Skeletal muscle tissue (tissue), 4 donors: Measurements from ENCODE around the gene GFOD1. TPM values are rescaled to one million over a fixed set of nuclear protein-coding genes. Genes with fewer than 3 reads are reported as not detected.

Experiments
- H3K27ac ChIP-seq: one replicate; pipeline ENCODE4 v1.7.0; 2013; ENCODE audit warnings: mild to moderate bottlenecking, low read depth, low read length, inconsistent platforms
- H3K27me3 ChIP-seq, 3 donors: one replicate each; pipeline ENCODE4 v1.7.0; 2013; ENCODE audit warnings: low read length in 3 of 3; ENCODE audit not compliant: control insufficient read depth in 3 of 3, insufficient read depth in 3 of 3
- H3K36me3 ChIP-seq, 3 donors: one replicate each; pipeline ENCODE4 v1.7.0; 2013; ENCODE audit warnings: low read length in 3 of 3; ENCODE audit not compliant: control insufficient read depth in 3 of 3, insufficient read depth in 3 of 3
- H3K4me1 ChIP-seq, 3 donors: one replicate each; pipeline ENCODE4 v1.7.0; 2013; ENCODE audit warnings: low read length in 3 of 3, mild to moderate bottlenecking in 3 of 3; ENCODE audit not compliant: control insufficient read depth in 3 of 3, insufficient read depth in 3 of 3
- H3K4me3 ChIP-seq, 3 donors: one replicate each; pipeline ENCODE4 v1.7.0; 2013; ENCODE audit warnings: low read length in 3 of 3
- H3K9ac ChIP-seq, 3 donors: one replicate each; pipeline ENCODE4 v1.7.0; 2013; ENCODE audit warnings: low read length in 3 of 3, mild to moderate bottlenecking in 3 of 3, moderate library complexity in 2 of 3, low read depth in 1 of 3
- H3K9me3 ChIP-seq, 3 donors: one replicate each; pipeline ENCODE4 v1.7.0; 2013; ENCODE audit warnings: low read length in 3 of 3; ENCODE audit not compliant: control insufficient read depth in 3 of 3
- total RNA-seq: library from RNA; depleted of rRNA; stranded (reverse); fragments of >200 nt; gene quantifications from one replicate; pipeline ENCODE4 v1.2.3, GENCODE V29; 2014
- donor health status: Osteomylitis.

Gene GFOD1
- total RNA-seq, 1 donor from 2014 or later: 6.3 TPM

- Histone ChIP-seq H3K9me3 (peaks cover 0 to 2% (median 0%) of the 10 kb centered on the region in 3 donors), H3K4me3 (no peak overlapping the region), H3K4me1 (peaks cover 4 to 10% (median 6%) of the 10 kb centered on the region in 3 donors), H3K9ac (no peak overlapping the region), H3K36me3 (no peaks in the 10 kb centered on the region), H3K27me3 (no peaks in the 10 kb centered on the region), H3K27ac (no peak overlapping the region)
Measured at GRCh38 chr6:13377054-13377758, 110.2 kb downstream of the GFOD1 start.

GRCh38 chr6:13375360-13375878 lies 112.0 kb downstream of the GFOD1 start:
- Histone ChIP-seq H3K27me3 (no peaks in the 10 kb centered on the region), H3K36me3 (no peaks in the 10 kb centered on the region), H3K4me1 (peaks cover 4 to 16% (median 6%) of the 10 kb centered on the region in 3 donors), H3K9ac (no peak overlapping the region), H3K9me3 (peaks cover 0 to 2% (median 0%) of the 10 kb centered on the region in 3 donors), H3K4me3 (no peak overlapping the region), H3K27ac (no peak overlapping the region)

DNA sequence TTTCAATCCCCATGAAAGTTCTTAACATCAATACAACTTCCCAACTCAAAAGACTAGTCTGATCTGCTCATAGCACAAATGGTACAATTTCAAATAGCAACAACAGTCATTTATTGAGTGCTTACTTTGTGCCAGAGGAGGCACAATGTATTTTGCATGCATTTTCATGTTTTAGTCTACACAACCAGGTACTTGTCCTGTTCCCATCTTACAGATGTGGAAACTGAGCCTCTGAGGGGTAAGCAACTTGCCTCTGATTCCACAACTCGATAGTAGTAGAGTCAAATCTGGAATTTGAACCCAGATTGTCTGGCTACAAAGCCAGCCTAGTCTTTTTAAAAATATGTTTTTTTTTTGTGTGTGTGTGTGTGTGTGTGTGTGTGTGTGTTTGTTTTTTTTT lies 113.5 kb downstream of the GFOD1 start:
- no peaks in the 10 kb centered on the region for H3K36me3 ChIP-seq
- H3K4me1 ChIP-seq: peaks cover 3 to 15% (median 4%) of the 10 kb centered on the region in 3 donors
- no peaks in the 10 kb centered on the region for H3K27me3 ChIP-seq
- H3K9ac ChIP-seq: no peak overlapping the region
- H3K9me3 ChIP-seq: peaks cover 0 to 2% (median 0%) of the 10 kb centered on the region in 3 donors
- H3K27ac ChIP-seq: no peak overlapping the region
- no peak overlapping the region for H3K4me3 ChIP-seq

DNA sequence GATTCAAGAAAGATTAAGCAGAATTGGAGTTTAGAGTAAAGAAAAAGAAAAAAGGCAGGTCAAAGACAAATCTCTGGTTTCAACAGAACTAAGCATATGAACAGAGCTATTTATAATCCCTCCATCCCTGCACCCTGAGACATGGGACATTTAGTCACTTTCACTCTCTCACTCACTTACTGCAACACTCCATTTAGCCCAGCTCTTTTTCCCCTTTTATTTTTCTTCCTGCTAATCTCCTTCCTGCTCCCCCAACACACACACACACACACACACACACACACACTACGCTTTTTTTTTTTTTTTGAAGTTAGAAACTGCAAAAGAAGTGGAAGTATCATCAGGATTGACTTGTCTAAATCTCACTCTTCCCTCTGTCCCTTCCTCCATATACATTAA lies 113.9 kb downstream of the GFOD1 start:
- Histone ChIP-seq H3K9me3 (peaks cover 0 to 2% (median 0%) of the 10 kb centered on the region in 3 donors), H3K27ac (no peak overlapping the region), H3K4me3 (no peak overlapping the region), H3K36me3 (no peaks in the 10 kb centered on the region), H3K27me3 (no peaks in the 10 kb centered on the region), H3K9ac (no peak overlapping the region), H3K4me1 (peaks cover 0 to 17% (median 2%) of the 10 kb centered on the region in 3 donors)

DNA sequence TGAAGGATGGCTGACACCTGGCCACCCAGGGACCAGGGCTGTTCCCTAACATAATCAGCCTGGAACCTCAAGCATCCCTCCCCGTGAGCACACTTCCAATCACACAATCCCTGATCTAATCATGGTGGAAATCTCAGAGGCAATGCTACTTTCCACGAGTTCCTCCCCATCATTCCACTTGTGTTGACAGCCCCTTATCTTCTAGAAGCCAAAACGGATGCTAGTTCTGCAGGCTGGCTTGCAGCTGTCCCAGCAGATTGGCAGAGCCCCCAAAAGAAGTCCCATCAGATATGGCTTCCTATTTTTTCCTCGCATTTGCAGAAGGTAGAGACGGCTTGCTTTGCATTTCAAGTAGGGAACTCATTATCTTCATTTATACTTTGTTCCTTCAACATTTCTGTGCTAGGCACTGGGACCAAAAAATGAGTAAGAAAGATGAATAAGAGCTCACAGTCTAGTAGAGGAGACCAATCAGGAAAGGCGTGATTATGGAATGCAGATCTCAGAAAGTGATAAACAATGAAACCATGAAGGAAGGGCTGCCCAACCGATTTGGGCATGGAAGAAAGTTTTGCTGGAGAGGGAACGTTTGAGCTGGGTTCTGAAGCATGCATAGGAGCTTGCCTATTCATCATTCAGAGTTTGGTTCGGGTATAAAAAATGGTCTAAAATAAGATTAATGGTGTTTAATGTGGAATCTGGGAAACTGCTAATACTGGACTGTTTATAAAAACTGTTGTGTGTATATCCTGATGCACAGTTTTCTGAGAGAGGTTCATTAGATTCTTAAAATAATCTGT lies 114.5 kb downstream of the GFOD1 start:
- Histone ChIP-seq H3K27ac (no peak overlapping the region), H3K4me1 (peaks cover 2 to 20% (median 7%) of the 10 kb centered on the region in 3 donors), H3K27me3 (no peaks in the 10 kb centered on the region)

DNA sequence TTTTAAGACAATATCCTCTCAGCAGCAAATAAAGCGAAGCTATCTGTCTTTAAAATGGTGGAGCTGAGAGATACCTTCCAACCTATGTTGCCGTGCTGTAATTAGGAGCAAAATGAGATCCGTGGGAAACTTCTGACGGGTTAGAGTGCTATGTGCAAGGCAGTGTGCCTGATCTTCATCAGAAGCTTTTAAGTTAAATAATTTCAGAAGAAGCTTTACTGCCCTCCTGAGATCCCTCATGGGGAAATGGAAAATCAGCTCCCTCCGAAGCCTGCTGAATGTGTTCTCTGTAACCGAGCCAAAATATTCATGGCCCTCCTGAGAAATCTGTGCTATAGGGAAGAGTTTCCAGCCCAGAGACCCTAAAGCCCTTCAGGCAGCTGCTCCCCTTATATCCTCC lies 115.3 kb downstream of the GFOD1 start:
- no peaks in the 10 kb centered on the region for H3K36me3 ChIP-seq
- no peaks in the 10 kb centered on the region for H3K9me3 ChIP-seq
- H3K9ac ChIP-seq: no peak overlapping the region
- H3K4me1 ChIP-seq: peaks cover 4 to 28% (median 9%) of the 10 kb centered on the region in 3 donors
- no peak overlapping the region for H3K27ac ChIP-seq
- H3K27me3 ChIP-seq: no peaks in the 10 kb centered on the region
- no peak overlapping the region for H3K4me3 ChIP-seq

More for the DNA sequence above, 114.5 kb downstream of the GFOD1 start:
- no peak overlapping the region for H3K9ac ChIP-seq
- H3K9me3 ChIP-seq: peaks cover 0 to 2% (median 0%) of the 10 kb centered on the region in 3 donors
- H3K36me3 ChIP-seq: no peaks in the 10 kb centered on the region
- H3K4me3 ChIP-seq: no peak overlapping the region

GRCh38 chr6:13371421-13372072 lies 115.9 kb downstream of the GFOD1 start:
- Histone ChIP-seq H3K4me1 (peaks cover 4 to 28% (median 9%) of the 10 kb centered on the region in 3 donors), H3K9ac (no peak overlapping the region)

GRCh38 chr6:13370623-13371022 lies 116.8 kb downstream of the GFOD1 start:
- peaks cover 4 to 25% (median 9%) of the 10 kb centered on the region in 3 donors for H3K4me1 ChIP-seq
- no peak overlapping the region for H3K27ac ChIP-seq
- no peaks in the 10 kb centered on the region for H3K9me3 ChIP-seq
- H3K27me3 ChIP-seq: no peaks in the 10 kb centered on the region
- H3K36me3 ChIP-seq: no peaks in the 10 kb centered on the region
- no peak overlapping the region for H3K4me3 ChIP-seq
- H3K9ac ChIP-seq: no peak overlapping the region

More at GRCh38 chr6:13371421-13372072, 115.9 kb downstream of the GFOD1 start:
- no peaks in the 10 kb centered on the region for H3K36me3 ChIP-seq
- no peak overlapping the region for H3K4me3 ChIP-seq
- H3K27ac ChIP-seq: no peak overlapping the region
- H3K9me3 ChIP-seq: no peaks in the 10 kb centered on the region
- H3K27me3 ChIP-seq: no peaks in the 10 kb centered on the region

DNA sequence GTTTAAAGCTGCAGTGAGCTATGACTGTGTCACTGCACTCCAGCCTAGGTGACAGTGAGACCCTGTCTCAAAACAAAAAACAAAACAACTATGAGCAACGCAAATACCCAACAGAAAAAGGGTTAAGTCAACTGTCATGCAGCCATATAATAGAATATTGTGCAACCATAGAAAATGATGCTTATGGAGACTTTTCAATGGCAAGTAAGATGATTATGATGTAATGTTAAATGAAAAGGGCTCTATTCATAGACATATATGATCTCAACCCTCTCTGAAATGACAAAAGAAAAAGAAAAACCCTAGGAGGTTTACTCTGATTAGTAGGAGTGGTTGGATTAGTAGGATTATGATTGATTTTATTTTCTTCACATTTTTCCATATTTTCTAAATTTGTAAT lies 117.8 kb downstream of the GFOD1 start:
- Histone ChIP-seq H3K36me3 (peaks cover 8 to 9% (median 8%) of the 10 kb centered on the region in 3 donors), H3K4me3 (no peak overlapping the region), H3K9me3 (no peaks in the 10 kb centered on the region), H3K4me1 (peaks cover 4 to 25% (median 9%) of the 10 kb centered on the region in 3 donors), H3K27me3 (no peaks in the 10 kb centered on the region), H3K9ac (no peak overlapping the region), H3K27ac (no peak overlapping the region)
